ENCODE measurements around the gene ZBTB3. TPM values are rescaled to one million over a fixed set of nuclear protein-coding genes. Genes with fewer than 3 reads are reported as not detected.

ZBTB3 gene
- total and polyA plus RNA-seq, 9 of the 15 experiments (the other 6 are each of a cell fraction or from before 2014, with no cell fraction given): 1.9 to 10.0 (median 4.9) TPM

GRCh38 chr11:62786318-62787004 is 32.5 kb upstream of the ZBTB3 start (continued):
- TF ChIP-seq ZNF318 (IDR thresholded peaks at IDR 0.05; ENCODE audit: borderline replicate concordance in 1 of 2, low read depth in 1 of 2) (no peak), ZNF354B (CRISPR knock-in tag; IDR thresholded peaks at IDR 0.05) (no peak), MGA (IDR thresholded peaks at IDR 0.05) (no peak), FOXA1 (IDR thresholded peaks at IDR 0.05; ENCODE audit: borderline replicate concordance) (no peak), NCOA2 (IDR thresholded peaks at IDR 0.05; ENCODE audit: partially characterized antibody in 2 of 2) (no peak)

Data from K562 (cell line).